ENCODE results near the gene CARD11.

DNA sequence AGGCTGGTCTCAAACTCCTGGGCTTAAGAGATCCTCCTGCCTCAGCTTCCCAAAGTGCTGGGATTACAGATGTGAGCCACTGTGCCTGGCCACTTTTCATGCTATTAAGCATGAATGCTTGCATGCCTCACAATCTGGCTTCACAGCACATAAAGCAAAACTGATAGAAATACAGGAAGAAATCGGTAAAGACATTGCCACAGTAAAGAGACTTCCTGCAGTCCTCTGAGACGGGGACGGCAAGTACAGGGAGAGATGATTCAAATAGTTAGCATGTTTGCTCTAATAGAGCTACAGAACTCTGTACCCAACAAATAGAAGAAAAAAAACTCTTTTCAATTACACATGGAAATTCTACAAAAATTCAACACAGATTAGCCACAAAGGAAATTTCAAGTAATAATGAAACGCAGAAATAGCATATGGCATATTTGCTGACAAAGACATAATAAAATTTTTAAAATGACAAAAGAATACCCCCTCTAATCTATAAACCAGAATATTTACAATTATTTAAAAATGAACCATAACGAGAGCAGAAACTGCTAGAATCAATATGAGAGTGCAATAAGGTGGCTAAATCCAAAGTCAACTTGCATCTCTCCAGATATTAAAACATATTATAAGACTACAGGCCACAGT, 32.3 kb downstream of the CARD11 start:
- TF ChIP-seq POLR2A (IDR thresholded peaks at IDR 0.05) = no peak
- TF ChIP-seq, protein P1, sequence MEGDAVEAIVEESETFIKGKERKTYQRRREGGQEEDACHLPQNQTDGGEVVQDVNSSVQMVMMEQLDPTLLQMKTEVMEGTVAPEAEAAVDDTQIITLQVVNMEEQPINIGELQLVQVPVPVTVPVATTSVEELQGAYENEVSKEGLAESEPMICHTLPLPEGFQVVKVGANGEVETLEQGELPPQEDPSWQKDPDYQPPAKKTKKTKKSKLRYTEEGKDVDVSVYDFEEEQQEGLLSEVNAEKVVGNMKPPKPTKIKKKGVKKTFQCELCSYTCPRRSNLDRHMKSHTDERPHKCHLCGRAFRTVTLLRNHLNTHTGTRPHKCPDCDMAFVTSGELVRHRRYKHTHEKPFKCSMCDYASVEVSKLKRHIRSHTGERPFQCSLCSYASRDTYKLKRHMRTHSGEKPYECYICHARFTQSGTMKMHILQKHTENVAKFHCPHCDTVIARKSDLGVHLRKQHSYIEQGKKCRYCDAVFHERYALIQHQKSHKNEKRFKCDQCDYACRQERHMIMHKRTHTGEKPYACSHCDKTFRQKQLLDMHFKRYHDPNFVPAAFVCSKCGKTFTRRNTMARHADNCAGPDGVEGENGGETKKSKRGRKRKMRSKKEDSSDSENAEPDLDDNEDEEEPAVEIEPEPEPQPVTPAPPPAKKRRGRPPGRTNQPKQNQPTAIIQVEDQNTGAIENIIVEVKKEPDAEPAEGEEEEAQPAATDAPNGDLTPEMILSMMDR (IDR thresholded peaks at IDR 0.05) = no peak

Data from heart left ventricle (tissue), 13 donors.